Measurements from ENCODE around the gene ABCC9.

Gene ABCC9

DNA sequence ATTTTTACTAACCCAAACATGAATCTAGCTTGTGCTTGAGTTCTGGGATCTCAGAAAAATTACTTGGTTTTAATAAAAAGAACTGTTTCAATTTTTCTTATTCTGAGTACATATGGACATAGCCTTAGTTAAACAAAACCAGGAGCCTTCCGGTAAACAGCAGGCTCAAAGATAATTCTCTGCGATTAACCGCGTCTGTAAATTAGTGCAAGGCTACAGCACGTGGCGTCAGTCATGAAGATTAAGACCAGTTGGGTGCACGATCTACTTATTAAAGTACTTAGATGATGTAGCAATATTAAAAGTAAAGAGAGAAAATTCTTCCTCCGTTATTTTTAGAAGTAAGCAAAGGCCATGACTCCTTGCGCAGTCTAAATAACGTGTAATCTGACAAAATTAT, 167.4 kb downstream of the ABCC9 start:
- no peak for DNase-seq (ENCODE audit: low spot score)

DNA sequence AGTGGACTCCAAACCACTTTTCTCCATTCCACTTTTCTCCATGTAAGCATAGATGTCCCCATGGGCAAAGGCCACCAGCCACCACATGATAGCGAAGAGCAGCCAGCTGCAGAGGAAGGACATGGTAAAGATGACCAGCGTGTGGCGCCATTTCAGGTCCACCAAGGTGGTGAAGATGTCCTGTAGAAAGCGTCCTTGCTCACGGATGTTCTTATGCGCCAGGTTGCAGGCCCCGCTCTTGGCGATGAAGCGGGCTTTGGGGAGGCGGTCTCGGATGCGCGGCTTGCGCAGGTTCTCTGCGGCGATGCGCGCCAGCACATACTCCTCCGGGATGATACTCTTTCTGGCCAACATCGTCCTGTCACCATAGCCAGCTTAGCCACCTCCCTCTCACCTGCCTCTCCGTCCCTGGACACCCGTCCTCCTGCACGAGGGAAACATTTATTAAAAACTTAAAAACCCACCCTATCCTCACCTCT, 167.9 kb downstream of the ABCC9 start:
- DNase-seq (ENCODE audit: low spot score): no peak

DNA sequence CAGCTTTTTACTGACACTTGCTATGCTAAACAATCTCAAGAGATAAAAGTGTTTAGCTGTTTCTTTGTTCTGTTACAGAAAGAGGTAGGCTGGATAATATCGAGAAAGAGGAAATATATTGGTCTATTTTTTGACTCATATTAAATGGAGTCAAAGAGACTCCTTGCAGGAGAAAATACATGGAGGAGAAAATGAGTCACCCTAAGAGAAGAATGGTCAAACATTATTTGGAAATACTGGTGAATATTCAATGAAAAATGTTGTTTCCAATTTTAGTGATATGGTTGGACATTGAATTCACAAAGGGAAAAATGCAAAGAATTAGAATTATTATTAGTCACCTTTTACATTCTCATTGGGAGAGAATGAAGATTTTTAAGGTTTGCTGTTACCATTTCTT, 169.9 kb downstream of the ABCC9 start:
- DNase-seq (ENCODE audit: low spot score): no peak

DNA sequence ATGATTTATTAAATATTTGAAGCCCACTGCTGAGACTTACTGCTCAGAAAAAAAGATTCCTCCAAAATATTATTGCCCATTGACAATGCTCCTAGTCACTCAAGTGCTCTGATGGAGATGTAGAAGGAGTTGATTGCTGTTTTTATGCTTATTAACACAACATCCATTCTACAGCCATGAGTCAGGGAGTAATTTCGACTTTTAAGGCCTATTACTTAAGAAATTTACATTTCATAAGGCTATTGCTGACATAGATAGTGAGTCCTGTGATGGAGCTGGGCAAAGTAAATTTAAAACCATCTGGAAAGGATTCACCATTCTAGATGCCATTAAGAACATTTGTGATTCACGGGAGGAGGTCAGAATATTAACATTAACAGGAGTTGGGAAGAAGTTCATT, 171.9 kb downstream of the ABCC9 start:
- no peak for DNase-seq (ENCODE audit: low spot score)

DNA sequence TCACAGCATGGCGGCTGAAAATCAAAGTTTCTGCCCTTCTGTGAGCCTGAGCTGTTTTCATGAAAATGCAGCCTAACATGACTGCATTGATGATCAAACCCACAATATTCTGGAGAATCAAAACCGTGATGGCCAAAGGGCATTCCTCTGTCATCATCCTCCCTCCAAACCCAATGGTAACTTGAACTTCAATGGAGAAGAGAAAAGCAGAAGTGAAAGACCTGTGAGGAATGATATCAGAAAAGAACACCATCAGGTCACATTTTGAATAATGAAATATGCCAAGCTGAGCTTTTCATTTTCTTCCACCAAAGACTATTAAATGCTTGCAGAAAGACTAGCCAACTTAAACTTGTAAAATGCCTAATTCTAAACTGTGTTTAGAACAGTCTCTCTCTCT, 174.8 kb downstream of the ABCC9 start:
- DNase-seq (ENCODE audit: low spot score): no peak

DNA sequence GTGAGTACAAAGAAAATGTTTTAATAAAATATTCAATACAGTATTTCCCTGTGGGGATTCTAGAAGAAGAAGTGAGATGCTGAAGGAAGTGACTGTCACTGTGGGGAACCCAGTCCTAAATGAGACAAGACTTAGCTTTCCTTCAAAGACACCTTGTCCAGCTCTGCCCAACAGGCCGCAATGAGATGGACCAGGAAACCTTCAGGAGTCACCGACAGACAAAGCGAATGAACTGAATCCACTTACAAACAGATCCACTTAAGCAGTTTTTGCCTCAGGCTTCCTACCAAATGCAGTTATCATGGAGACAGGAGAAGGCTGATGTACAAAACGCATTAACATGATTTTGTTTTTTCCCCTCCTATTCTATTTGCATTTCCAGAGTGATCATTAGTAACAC, 176.3 kb downstream of the ABCC9 start:
- DNase-seq (ENCODE audit: low spot score): no peak

DNA sequence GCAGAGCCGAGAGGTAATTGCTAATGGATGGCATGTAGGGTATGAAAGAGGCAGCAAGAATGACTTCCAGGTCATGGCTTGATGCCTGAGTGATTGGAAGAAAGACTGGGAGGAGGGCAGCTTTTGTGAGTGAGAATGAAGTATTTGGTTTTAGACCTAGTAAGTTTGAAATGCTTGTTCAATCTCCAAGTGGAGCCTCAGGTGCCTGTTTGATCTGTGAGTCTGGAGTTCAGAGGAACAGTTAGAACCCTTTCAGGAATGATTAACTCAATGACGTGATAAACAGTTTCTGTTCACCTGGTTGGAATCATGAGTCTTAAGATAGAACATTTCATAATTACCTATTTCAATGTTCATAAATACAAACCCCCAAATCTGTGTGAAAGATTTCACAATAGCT, 177.2 kb downstream of the ABCC9 start:
- DNase-seq (ENCODE audit: low spot score): no peak

DNA sequence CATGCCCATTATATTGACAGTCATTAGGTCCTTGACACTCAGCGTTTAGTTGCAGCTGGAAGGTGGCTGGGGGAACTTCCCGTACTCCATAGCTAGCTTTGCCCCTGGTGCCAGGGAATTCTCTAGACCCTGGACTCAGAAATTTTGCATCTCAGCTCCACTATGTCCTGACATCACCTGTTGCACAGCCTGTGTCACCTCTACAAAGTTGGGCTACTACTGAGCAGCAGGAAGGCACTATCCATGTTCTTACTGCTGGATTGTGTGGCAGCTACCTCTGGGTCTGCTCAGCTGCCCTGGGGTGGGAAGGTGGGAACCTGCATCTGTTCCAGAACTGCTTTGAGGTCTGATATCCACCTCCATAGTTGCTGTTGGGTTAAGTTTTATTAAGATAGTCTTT, 177.7 kb downstream of the ABCC9 start:
- DNase-seq (ENCODE audit: low spot score): no peak

DNA sequence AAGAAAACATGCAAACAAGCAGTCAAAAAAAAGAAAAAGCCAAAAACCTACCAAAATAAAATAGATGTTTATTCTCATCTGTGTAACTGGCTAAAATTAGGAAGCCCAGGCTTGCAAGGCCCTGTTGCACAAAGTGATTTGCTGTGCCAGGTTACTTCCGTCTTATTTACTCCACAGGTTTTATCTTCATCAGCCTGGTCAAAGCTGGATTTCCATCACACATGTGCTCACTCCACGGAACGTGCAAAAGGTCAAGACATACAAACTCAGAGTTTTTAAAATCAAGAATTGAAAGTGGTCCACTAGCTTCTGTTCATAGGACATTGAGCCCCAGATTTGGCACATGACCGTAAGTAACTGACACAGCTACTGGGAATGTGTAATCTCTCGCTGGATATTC, 181.5 kb downstream of the ABCC9 start:
- no peak for DNase-seq (ENCODE audit: low spot score)

DNA sequence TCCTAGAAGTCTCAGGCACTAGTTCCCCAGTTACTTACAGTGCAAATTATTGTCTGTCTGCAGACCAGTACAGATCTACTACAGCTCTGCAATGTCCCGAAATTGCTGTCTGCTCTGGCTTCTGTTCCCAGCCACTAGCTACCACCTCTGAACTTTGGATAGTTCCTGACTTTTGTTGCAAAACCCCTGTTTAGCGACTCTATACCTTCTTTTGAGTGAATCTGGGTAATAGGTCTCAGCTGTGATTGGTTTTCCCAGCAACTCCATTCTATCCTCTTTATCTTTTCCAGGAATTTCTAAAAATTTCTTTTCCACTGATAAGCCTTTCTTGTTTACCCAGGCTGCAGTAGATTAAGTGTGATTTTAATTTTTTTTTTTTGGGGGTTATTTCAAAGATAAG, 183.5 kb downstream of the ABCC9 start:
- no peak for DNase-seq (ENCODE audit: low spot score)

DNA sequence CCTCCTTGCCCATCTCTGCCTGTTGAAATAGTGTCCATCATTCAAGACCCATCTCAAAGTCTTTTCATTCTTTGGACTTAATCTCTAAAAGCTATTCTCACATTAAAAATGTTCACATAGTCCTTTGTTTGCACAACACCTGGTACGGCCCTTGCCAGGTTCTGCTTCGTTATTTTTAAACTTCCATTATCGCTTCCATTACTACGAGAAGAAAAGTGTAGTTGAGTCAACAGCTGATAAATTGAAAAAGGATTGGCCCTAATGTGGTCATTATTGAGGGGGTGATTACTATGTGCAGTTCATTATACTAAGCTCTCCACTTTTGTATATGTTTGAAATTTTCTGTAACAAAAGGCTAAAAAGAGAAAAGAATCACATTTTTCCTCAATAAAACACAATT, 184.5 kb downstream of the ABCC9 start:
- DNase-seq (ENCODE audit: low spot score): no peak

DNA sequence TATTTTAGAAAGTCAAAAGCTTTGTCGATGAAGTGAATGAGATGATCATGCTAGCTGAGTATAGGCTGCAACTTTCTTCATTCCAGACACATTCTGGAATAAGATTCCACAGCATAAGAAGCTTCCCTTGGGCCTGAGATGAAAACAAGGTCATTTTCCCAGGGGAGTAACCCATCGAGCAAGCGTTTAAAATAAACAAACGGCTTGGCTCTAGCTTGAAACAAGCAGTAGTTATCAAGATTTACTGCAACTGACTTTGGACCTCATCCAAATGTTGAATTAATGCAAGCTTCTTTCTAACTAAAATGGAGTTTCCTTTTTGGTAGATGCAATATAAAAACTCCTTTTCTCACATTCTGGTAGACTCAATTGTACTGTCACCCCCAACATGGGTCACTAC, 189.7 kb downstream of the ABCC9 start:
- no peak for DNase-seq (ENCODE audit: low spot score)
